Endothelial cell of umbilical vein (primary cell): ENCODE measurements around the gene NCF4. TPM values are rescaled to one million over a fixed set of nuclear protein-coding genes. Genes with fewer than 3 reads are reported as not detected.

Source experiments
- BruUV-seq: library from RNA; stranded (reverse); fragments of 400-500 nt; replicated peaks from 2 replicates; lab custom pipeline; 2021; lab: Mats Ljungman, UMichigan
- CTCF ChIA-PET: fragments of 300-600, 350-600 bp; sonication (Branson Sonifier 250); formaldehyde crosslinking; loops from one replicate; lab custom pipeline; 2021; ENCODE audit warnings: antibody characterized with exemption, inconsistent platforms; lab: Charles Lee
- POLR2A ChIA-PET: fragments of 300-600, 350-600 bp; sonication (Branson Sonifier 250); formaldehyde crosslinking; loops from one replicate; lab custom pipeline; 2021; ENCODE audit warnings: antibody characterized with exemption, inconsistent platforms; lab: Charles Lee
- DNase-seq: peaks from one replicate; pipeline ENCODE4 v3.0.0-alpha.2; 2011; ENCODE audit warnings: low read depth, low spot score
- FAIRE-seq: peaks from 2 replicates; lab custom pipeline; 2011; peaks lifted over from hg19 to GRCh38; lab: Jason Lieb, UNC
- H2AFZ ChIP-seq: 2 replicates; pipeline ENCODE4 v1.6.0; 2012; ENCODE audit warnings: low read depth, low read length, control low read depth, inconsistent platforms
- H3K27ac ChIP-seq: 2 replicates; pipeline ENCODE4 v1.5.1; 2011; ENCODE audit warnings: low read depth, mild to moderate bottlenecking, control low read depth, low read length, moderate library complexity; ENCODE audit not compliant: insufficient read depth
- H3K27me3 ChIP-seq, 2 experiments: 2 replicates each; pipeline versions ENCODE4 v1.6.0 to v1.6.1; 2011; ENCODE audit warnings: low read length in 2 of 2, mixed read lengths in 1 of 2; ENCODE audit not compliant: control insufficient read depth in 2 of 2, insufficient read depth in 2 of 2
- H3K36me3 ChIP-seq, 2 experiments: 2 replicates in 1 of 2; 3 replicates in 1 of 2; pipeline ENCODE4 v1.5.1; 2011; ENCODE audit warnings: low read length in 2 of 2, mild to moderate bottlenecking in 1 of 2, moderate library complexity in 1 of 2; ENCODE audit not compliant: control insufficient read depth in 2 of 2, insufficient read depth in 2 of 2; ENCODE audit errors: extremely low read depth in 1 of 2
- H3K4me1 ChIP-seq: 3 replicates; pipeline ENCODE4 v1.5.1; 2011; ENCODE audit warnings: mild to moderate bottlenecking, low read length; ENCODE audit not compliant: control insufficient read depth, insufficient read depth; ENCODE audit errors: extremely low read depth
- H3K4me2 ChIP-seq: 2 replicates; pipeline ENCODE4 v1.6.1; 2011; ENCODE audit warnings: low read length, control low read depth, mixed read lengths; ENCODE audit not compliant: insufficient read depth
- H3K4me3 ChIP-seq, 3 experiments: fragments of 200-600 bp in 1 of 3; sonication (generic), shearing (Covaris generic) in 1 of 3; replicated peaks in 1 of 3; 2 replicates each; pipeline ENCODE4 v1.5.1; 2011 to 2016; ENCODE audit warnings: control low read depth in 3 of 3, low read length in 3 of 3, mild to moderate bottlenecking in 2 of 3, inconsistent platforms in 1 of 3, low read depth in 1 of 3, moderate library complexity in 1 of 3; ENCODE audit not compliant: insufficient read depth in 1 of 3
- H3K79me2 ChIP-seq: 2 replicates; pipeline ENCODE4 v1.6.0; 2012; ENCODE audit warnings: low read length, inconsistent platforms; ENCODE audit not compliant: control insufficient read depth, insufficient read depth
- H3K9ac ChIP-seq: replicated peaks from 2 replicates; pipeline ENCODE3; 2011; ENCODE audit warnings: low read length, control low read depth; ENCODE audit not compliant: insufficient read depth; ENCODE audit errors: extremely low read depth
- H3K9me1 ChIP-seq: replicated peaks from 3 replicates; pipeline ENCODE4 v1.6.0; 2011; ENCODE audit warnings: mild to moderate bottlenecking, low read length; ENCODE audit not compliant: control insufficient read depth, insufficient read depth; ENCODE audit errors: extremely low read depth
- H3K9me3 ChIP-seq: replicated peaks from 2 replicates; pipeline ENCODE4 v1.5.1; 2012; ENCODE audit warnings: low read length, inconsistent platforms; ENCODE audit not compliant: control insufficient read depth, insufficient read depth
- H4K20me1 ChIP-seq: replicated peaks from 2 replicates; pipeline ENCODE3; 2011; ENCODE audit warnings: mild to moderate bottlenecking, low read length; ENCODE audit not compliant: control insufficient read depth, insufficient read depth; ENCODE audit errors: extremely low read depth
- CTCF ChIP-seq, 2 donors: IDR thresholded peaks; 1 replicate in 1 of 2; 2 replicates in 1 of 2; pipeline ENCODE4 v1.5.1; 2011; ENCODE audit warnings: low read length in 2 of 2, mild to moderate bottlenecking in 2 of 2, moderate library complexity in 2 of 2, control low read depth in 1 of 2, inconsistent platforms in 1 of 2, low read depth in 1 of 2; ENCODE audit not compliant: insufficient read depth in 1 of 2; ENCODE audit errors: extremely low read depth in 1 of 2
- EZH2 ChIP-seq: IDR thresholded peaks from 2 replicates; pipeline ENCODE4 v1.6.1; 2012; ENCODE audit warnings: borderline replicate concordance, low read depth, mild to moderate bottlenecking, moderate library complexity, low read length, inconsistent platforms; ENCODE audit not compliant: severe bottlenecking
- FOS ChIP-seq: IDR thresholded peaks from 2 replicates; pipeline ENCODE4 v1.6.1; 2011; ENCODE audit warnings: mild to moderate bottlenecking, low read length, moderate library complexity, borderline replicate concordance; ENCODE audit not compliant: insufficient read depth
- GATA2 ChIP-seq: IDR thresholded peaks from 2 replicates; pipeline ENCODE4 v1.7.0; 2011; ENCODE audit warnings: low read depth, mild to moderate bottlenecking, moderate library complexity, mixed read lengths, low read length; ENCODE audit not compliant: insufficient read length, insufficient read depth
- JUN ChIP-seq: IDR thresholded peaks from 2 replicates; pipeline ENCODE4 v1.6.1; 2011; ENCODE audit warnings: borderline replicate concordance, low read depth; ENCODE audit not compliant: insufficient read length, insufficient read depth
- MAX ChIP-seq: IDR thresholded peaks from 2 replicates; pipeline ENCODE4 v1.6.1; 2011; ENCODE audit not compliant: insufficient read depth, insufficient read length
- MYC ChIP-seq: IDR thresholded peaks from one replicate; pipeline ENCODE4 v1.6.1; 2011; ENCODE audit warnings: mild to moderate bottlenecking, low read depth, low read length
- POLR2A ChIP-seq: IDR thresholded peaks from 2 replicates; pipeline ENCODE4 v1.6.1; 2012; ENCODE audit warnings: low read depth, mild to moderate bottlenecking, control low read depth, low read length
- POLR2AphosphoS5 ChIP-seq: IDR thresholded peaks from 2 replicates; pipeline ENCODE4 v1.6.1; 2012; ENCODE audit warnings: low read depth, mild to moderate bottlenecking, control low read depth, low read length, moderate library complexity; ENCODE audit not compliant: insufficient read depth
- dilution Hi-C: fragments of 300-500 bp; cut with MboI; formaldehyde crosslinking; loops from one replicate; pipeline ENCODE4 v1.15.0; 2019; ENCODE audit warnings: low sequenced_read_pairs; ENCODE audit not compliant: extremely low pct_ligation_motif_present
- intact Hi-C: fragments of 100-400 bp; cut with micrococcal nuclease; formaldehyde crosslinking; loops from one replicate; pipeline ENCODE4 v1.10.0; 2022
- polyA plus RNA-seq, 4 experiments: library from polyadenylated mRNA; depleted of rRNA in 3 of 4; stranded (reverse) in 3 of 4; unstranded in 1 of 4; fragments of >200 nt; gene quantifications; 2 replicates each; pipeline versions ENCODE4 v1.2.1 to v1.2.3, GENCODE V29; 2011 to 2012; ENCODE audit warnings: missing spikeins in 1 of 4
- total RNA-seq: library from RNA; stranded (reverse); gene quantifications from 2 replicates; pipeline ENCODE4 v1.2.3, GENCODE V29; 2021

The NCF4 gene
- total and polyA plus RNA-seq, 2 donors (not counting 3 experiments of a cell fraction or from before 2014, with no cell fraction given), result 0.07 TPM; not detected in 1

GRCh38 chr22:36860017-36860416 is 789 bp upstream of the NCF4 start:
- H3K36me3 ChIP-seq, result no peaks in the 10 kb centered on the region
- H3K4me3 ChIP-seq, result no peak overlapping the region
- no peaks in the 10 kb centered on the region for H3K9me3 ChIP-seq
- FAIRE-seq (no peak), DNase-seq (no peak)
- H3K79me2 ChIP-seq, result no peaks in the 10 kb centered on the region
- intact Hi-C loops (loop anchor here (1.0 kb wide), 1 partner anchor 118 kb away; no protein-coding TSS in a partner anchor), dilution Hi-C loops (no loop called here)
- H3K9me1 ChIP-seq, result no peaks in the 10 kb centered on the region
- H3K4me2 ChIP-seq, result no peak overlapping the region
- H3K4me1 ChIP-seq, result no peaks in the 10 kb centered on the region
- H4K20me1 ChIP-seq, result no peaks in the 10 kb centered on the region
- BruUV-seq, result no TSS peak
- TF ChIP-seq MYC (no peak), FOS (no peak), EZH2 (no peak), MAX (no peak), CTCF (IDR thresholded peaks at IDR 0.05; ENCODE audit: extremely low read depth in 1 of 2, insufficient read depth in 1 of 2, low read depth in 1 of 2, low read length in 2 of 2) (no peak), GATA2 (no peak), POLR2A (no peak), JUN (no peak), POLR2AphosphoS5 (no peak)
- POLR2A ChIA-PET, result no interaction called here
- H3K9ac ChIP-seq, result no peak overlapping the region
- no peak overlapping the region for H2AFZ ChIP-seq
- peaks cover 7 to 9% of the 10 kb centered on the region in 2 experiments for H3K27me3 ChIP-seq
- H3K27ac ChIP-seq, result no peak overlapping the region
- CTCF ChIA-PET, result interaction anchor here (0.6 to 6.5 kb wide), 7 partner anchors 10 to 313 kb away, joined by 3 to 149 read pairs (median 5); no protein-coding TSS in a partner anchor
